NCI-H526 treated with DMSO at 0.1 percent for 48 hours (cell line): ENCODE data around the gene MAMDC2.

Experiments
- DNase-seq: peaks from one replicate; lab custom pipeline; 2025; lab: John Stamatoyannopoulos, UW

MAMDC2 gene

GRCh38 chr9:70043689-70044489 lies at the start of gene MAMDC2:
MAMDC2 (plus strand) TSS chr9:70043848; CDS start chr9:70044198, 350 bp downstream.
- DNase-seq, result no peak

GRCh38 chr9:69995846-69996245 lies 47.8 kb upstream of the MAMDC2 start:
- DNase-seq, result no peak

DNA sequence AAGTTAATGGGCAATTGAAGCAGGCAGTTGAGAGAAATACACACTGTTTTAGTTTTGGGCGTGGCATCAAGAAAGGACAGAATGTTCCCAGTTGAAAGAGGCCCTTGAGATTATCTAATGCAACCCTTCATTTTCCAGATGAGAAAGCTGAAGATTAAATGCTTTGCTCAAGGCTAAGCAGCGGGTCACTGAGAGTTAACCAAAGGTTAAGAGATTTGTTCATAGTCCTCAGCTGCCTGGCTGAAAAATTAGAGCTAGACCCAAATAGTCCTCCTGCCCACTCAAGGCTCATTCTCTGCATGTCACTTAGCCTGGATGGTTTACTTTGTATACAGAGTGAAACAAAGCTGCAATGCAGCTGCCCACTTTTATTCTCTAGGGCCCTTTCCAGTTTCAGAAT lies 46.7 kb upstream of the MAMDC2 start:
- no peak for DNase-seq

GRCh38 chr9:69997524-69997923 lies 46.1 kb upstream of the MAMDC2 start:
- no peak for DNase-seq

- DNase-seq, result no peak
Observed at GRCh38 chr9:69999315-69999714, 44.3 kb upstream of the MAMDC2 start.

GRCh38 chr9:70000469-70000868 lies 43.2 kb upstream of the MAMDC2 start:
- no peak for DNase-seq

DNA sequence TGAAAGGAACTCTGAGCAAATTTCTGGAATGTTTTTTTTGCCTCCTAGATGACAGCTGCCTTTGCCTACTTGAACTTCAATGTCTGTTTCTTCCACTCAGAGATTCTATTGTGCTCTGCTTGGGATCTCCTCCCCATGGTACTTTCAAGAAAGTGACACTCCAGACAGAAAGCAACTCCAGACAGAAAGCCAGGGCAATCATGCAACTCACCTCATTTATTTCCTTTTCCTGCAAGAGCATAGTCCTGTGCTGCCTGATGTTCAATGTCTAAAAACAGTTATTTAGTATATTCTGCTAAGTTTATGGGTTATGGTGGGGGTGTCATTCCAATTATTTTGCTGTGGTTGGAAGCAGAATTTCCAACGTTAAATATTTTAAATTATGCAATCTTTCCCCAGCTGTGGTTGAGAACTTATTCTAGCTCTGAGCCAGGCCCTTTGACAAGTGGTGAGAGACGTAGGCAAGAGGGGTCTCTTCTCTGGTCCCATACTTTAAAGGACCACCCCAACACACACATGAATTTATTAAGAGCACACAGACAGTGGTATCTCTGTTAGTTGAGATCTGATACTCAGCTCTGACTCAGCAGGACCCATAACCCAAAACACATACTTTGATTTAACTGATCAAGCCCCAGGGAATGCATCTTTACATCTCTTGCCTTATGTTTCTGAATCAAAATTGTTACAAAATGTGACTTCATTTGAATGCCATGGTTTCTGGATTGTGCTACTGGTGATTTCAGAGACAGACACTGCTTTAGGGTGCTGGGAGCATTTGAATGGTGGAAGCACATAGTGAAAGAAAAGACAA lies 39.5 kb upstream of the MAMDC2 start:
- no peak for DNase-seq

DNA sequence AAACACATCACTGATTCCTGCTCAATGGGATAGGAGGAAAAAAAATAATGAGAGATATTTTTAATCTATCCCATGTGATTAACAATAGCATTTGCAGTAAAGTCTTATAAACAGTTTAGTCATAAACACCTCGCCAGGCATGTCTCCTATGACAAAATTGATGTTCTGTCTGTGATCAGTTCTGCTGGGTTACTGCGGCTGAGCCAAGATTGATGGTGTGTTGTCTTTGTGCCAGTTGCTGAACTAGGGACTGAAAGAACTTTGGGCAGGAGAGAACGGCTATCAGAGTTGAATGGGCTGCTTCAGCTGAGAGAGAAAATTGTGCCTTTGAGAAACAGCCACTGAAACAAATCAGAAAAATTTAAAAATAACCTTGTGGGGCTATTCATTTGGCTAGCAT lies 37.3 kb upstream of the MAMDC2 start:
- DNase-seq, result no peak

DNA sequence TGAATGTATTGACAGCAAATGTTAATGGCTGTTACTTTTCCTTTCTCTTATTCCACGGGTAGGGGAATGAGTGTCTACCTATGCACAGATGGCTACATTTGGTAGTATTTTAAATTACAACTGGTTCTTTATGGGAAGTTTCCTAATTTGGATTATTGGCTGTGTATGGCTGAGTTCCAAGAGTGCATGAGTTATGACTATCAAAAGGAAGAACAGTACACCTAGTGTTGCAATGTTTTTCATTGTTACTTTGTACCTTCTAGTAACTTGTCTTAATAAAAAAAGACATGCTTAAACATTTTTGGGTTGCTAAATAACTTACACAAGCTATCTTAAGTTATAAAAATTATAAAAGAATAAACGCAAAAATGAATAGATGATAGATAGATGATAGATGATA lies 35.8 kb upstream of the MAMDC2 start:
- DNase-seq, result no peak

DNA sequence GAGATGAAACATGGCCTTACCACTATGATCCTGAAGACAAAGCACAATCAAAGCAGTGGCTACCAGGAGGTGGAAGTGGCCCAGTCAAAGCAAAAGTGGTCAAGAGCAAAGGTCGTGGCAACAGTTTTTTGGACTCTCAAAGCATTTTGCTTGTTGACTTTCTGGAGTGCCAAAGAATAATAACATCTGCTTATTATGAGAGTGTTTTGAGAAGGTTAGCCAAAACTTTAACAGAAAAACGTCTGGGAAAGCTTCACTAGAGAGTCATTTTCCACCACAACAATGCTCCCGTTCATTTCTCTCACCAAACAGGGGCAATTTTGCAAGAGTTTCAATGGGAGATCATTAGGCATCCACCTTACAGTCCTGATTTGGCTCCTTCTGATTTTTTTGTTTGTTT lies 33.6 kb upstream of the MAMDC2 start:
- DNase-seq, result no peak

GRCh38 chr9:70011366-70011765 lies 32.3 kb upstream of the MAMDC2 start:
- no peak for DNase-seq

DNA sequence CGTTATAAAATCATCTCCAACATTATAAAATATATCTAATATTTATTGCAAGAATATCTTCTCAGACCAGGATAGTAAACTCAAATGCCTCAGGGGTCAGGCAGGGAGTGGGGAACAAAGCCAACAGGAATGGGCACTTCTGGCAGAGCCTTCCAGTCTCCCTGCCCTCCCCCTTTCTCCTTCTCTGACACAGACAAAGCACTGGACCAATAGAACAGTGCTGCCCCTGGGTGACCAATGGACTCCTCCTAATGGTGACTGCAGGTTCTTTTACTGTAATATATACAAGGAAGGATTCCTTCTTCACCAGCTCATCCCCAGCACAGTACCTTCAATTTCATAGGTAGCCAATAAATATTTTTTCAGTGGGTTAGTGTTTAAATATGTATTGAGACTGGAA lies 31.1 kb upstream of the MAMDC2 start:
- DNase-seq, result no peak

DNA sequence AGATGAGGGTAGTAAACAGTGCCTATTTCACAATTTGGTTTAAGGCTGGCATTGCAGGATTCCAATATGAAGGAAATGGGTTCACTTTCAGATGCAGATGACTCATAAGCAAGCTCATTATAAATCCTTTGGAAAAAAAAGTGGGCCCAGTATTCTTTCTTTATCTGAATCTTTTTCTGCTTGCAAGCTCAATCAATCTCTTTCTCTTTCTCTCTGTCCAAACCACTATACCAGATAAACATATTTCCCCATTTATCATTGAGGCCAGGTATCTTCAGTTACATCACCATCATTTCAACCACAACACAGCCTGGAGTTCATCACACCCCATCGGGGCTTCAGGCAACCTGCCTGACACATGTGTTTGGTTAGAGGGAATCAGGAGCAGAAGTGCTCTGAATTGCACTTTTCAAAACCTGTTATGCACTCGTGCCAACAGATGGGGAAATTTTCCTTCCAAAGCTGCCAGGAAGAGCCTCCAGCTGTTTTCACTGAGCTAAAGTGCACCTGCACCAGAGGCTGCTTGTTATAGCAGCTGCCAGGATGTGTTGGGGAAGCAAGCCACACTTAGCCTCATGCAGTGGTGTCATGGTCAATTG lies 30.0 kb upstream of the MAMDC2 start:
- DNase-seq, result no peak

- no peak for DNase-seq
Observed at GRCh38 chr9:70015099-70015498, 28.5 kb upstream of the MAMDC2 start.

- no peak for DNase-seq
Observed at GRCh38 chr9:70020217-70020616, 23.4 kb upstream of the MAMDC2 start.

DNA sequence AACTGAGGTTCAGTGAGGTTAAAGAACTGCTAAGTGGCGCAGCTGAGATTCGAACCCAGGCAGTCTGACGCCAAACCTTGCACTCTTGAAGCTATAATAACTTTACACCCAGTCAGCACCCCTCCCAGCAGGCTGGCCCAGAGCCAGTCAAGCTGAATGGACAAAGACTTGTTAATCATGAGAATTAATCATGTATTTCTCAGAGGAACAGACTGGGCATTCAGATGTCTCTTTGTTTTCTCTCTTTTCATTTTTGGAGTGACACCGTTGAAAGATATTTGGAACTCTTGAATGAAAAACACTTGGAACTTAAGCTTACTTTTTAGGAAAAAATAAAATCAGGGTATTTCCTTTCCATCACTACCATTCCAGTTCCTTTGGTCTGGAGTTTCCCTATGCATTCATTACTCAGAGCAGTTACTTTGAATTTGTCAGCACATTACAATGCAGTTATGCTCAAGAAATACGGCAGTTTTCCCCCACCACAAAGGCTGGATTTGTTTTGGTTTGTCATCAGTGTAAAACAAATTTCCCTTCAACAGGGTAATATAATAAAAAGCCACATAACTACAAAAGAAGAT lies 22.6 kb upstream of the MAMDC2 start:
- DNase-seq, result no peak

- DNase-seq, result no peak
Observed at GRCh38 chr9:70028287-70028686, 15.4 kb upstream of the MAMDC2 start.

DNA sequence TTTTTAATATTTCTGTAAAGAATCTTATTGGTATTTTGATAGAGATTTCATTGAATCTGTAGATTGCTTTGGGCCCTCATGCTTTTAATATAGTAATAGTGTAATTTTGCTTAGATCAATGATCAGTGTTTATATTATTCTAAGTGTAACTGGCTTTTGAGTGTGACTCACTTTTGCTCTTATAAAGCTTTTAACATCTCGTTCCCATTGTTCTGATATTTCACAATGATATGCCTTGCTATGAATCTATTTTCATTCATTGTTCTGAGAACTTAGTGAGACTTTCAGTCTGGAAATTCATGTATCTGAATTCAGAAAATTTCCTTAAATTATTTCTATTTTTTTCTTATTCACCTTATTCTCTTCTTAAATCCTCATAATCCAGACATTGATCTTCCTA lies 13.5 kb upstream of the MAMDC2 start:
- DNase-seq, result no peak

DNA sequence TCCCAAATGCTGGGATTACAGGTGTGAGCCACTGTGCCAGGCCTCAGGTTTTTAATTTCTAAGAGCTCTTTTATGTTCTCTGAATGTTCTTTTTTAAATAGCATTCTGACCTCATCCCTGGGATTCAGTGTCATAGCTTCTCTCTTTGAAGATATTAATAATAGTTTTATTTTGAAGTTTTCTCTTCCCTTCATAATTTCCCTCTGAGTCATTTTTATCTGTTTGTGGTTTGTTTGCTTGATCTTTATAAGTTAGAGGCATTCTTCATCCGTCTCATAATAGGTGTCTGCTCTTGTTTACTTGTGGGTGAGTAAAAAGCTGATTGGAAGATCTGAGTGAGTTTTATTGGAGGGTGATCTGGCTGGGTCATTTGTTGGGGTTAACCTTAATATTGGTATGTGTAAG lies 12.5 kb upstream of the MAMDC2 start:
- DNase-seq, result no peak

DNA sequence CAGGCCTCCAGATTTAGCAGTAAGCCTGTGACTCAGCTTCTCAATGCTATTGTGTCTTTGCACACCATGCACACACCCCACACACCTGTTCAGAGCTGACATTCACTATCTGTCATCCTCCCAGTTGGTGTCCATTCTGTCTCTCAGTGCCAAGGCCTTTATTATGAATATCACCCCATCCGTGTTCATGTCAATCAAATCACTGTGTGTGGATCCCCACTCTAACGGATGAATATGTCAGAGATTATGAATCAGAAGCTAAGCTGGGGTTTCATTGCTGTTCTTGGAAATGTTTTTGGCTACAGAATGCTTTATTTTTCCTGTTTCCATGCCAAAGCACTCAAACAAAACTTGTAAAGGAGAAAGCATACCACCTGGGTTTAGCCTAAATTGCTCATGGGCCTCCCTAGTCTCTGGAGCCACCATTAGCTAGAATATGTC lies 9.4 kb upstream of the MAMDC2 start:
- no peak for DNase-seq

DNA sequence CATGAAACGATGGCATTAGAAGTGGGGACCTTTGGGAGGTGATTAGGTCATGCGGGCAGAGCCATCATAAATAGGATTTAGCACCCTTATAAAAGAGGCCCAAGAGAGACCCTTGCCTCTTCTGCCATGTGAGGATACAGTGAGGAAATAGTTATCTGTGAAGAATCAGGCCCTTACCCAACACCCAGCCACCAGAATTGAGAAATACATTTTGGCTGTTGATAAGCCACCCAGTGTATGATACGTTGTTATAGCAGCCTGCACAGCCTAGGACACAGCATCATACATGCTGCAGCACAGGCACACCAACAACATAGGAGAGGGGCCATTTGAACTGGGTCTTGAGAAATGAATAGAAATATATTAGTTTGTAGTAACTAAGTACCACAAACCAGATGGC lies 8.0 kb upstream of the MAMDC2 start:
- DNase-seq, result no peak

DNA sequence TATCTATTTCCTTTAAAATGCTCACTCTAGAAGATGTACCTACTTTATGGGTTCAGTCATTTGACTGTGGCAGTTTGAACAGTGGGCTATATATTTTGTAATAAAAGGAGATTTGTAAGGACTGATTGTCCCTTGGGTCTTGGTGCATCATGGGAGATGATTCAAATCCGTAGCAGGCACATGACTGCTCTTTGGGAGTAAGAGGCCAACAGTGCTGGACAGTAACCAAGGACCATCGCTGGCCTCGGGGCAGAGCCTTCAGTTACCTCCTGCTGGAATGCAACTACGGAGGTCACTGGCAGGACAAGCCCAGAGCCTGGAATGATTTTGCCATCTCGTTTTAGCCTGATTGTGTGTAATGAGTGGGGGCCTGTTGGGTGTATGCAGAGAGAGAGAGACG lies 7.0 kb upstream of the MAMDC2 start:
- no peak for DNase-seq
